ENCODE data around the gene ANKRD42.

Gene ANKRD42

DNA sequence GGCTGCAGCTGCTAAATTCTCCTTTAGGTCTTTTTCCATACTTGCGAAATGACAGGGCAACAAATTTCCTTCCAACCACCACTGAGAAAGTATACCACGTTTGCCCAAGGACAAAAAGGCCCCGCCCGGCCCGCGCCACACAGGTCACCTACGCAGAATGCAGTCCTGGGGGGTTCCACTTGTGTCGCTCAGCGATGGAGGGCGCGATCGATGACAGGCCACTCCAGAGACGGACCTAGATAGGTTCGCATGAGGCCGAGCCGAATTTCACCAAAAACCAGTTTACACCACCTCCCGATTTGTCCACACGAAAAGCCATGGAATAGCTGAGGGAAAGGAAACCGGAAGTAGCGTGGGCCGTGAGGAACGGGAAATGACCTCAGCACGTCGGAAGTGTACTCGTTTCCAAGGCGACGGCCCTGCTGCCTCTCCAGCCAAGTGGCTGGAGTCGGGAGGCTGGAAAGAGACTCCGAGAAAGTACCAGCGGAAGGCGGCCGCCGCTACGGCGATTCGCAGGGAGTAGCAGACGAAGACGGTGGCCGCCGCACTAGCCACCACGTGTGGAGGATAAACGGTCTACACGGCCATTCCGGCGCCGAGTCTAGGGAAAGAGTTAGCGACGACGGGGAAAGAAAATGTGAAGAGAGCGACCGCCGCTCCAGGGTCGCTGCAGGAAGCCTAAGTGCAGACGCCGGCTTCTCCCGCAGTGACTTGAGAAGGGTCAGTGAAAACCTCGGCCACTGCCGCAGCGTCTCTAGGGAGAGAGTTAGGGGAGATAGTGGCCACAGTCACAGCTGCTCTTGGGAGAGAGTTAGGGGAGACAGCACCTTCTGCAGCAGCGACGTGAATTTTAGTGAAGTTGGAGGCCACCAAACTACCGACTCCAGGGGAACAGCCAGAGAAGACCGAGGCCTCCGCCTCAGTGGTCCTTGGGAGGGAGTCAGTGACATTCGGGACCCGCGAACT is at the start of gene ANKRD42:
TSS of gene ANKRD42 (plus strand) at position 398 of the 966 bp plus-strand sequence. CDS start 959 bp downstream, outside the sequence.
- DNase-seq, result peak; percentile 60

DNA sequence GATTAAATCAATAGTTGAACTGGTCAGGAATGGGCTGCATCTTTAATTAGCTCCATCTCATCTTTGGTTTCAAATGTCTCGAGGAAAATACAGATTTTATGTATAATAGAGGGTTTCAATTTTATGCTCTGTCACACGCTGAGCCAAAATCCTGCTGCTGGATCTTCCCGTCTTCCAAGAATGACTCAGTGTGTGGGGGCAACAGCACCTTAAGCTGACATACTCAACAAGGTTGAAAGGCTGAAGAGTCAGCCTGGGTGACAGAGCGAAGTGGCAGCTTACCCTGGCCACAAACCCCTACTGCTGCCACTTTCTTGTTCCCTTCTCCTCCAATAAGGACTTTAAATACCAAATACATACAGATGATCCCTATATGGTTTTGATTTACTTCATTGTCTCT is 45.6 kb upstream of the ANKRD42 start:
- no peak for DNase-seq

- DNase-seq, result no peak
Measured at GRCh38 chr11:83150450-83150849, 43.1 kb upstream of the ANKRD42 start.

DNA sequence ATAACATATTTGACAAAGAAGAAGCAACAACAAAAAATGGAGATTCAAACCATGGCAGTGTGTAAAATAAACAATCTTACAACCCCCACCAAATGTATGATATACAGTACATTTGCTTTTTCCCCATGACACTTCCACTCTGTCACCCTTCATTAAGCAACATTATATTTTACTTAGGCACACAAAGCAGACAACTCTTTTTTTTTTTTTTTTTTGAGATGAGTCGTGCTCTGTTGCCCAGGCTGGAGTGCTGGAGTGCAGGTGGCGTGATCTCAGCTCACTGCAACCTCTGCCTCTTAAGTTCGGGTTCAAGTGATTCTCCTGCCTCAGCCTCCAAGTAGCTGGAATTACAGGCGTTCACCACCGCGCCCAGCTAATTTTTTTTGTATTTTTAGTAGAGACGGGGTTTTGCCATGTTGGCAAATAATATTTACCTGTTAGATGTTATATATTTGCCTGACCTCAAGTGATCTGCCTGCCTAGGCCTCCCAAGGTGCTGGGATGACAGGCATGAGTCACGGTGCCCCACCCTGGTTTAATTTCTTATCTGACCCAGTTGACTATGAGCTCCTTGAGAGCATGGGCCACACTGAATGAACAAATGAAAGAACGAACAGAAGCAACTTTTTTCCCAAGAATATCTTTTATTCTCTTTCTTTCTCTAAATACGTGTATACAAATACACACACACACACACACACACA is 42.1 kb upstream of the ANKRD42 start:
- no peak for DNase-seq

GRCh38 chr11:83152264-83152663 is 41.2 kb upstream of the ANKRD42 start:
- no peak for DNase-seq

GRCh38 chr11:83153764-83154163 is 39.7 kb upstream of the ANKRD42 start:
- DNase-seq, result no peak

DNA sequence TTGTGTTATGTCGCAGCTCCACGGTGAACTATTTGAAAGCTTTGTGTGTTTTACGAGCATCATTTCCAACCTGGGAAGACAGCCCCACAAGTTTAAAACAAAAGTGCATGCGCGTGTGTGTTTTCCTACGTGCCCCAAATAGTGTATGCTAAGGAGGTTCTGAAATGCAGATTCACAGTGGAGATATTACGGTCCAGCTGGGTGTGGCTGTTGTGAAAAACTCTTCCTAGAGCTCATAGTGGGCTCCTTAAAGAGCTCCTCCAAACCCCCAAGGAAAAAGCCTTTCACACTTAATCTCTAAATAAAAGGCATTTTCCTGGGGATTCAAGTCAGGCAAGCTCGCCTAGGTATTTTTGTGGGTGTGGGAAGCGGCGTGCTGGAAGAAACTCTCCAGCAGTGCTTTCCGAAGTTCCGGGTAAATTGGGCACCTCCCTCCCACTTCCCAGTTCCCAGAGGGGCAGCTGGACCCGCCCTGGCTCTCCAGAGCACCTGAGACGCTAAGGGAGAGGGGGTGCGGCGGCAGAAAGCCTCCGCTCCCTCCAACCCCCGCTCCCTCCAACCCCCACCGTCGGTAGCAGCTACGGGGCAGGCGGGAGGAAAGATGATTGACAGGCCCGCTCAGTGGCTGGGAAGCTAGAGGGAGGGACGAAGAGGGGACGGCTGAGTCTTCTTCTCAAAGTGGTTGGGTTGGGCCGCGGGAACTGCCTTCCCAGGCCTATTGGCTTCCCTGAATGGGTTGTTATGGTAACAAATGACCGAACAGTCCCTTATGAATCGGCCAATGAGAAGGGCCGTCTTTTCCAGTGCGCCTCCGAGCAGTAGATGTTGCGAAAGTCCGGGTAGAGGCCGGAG is 37.1 kb upstream of the ANKRD42 start:
- DNase-seq, result peak; percentile 95

DNA sequence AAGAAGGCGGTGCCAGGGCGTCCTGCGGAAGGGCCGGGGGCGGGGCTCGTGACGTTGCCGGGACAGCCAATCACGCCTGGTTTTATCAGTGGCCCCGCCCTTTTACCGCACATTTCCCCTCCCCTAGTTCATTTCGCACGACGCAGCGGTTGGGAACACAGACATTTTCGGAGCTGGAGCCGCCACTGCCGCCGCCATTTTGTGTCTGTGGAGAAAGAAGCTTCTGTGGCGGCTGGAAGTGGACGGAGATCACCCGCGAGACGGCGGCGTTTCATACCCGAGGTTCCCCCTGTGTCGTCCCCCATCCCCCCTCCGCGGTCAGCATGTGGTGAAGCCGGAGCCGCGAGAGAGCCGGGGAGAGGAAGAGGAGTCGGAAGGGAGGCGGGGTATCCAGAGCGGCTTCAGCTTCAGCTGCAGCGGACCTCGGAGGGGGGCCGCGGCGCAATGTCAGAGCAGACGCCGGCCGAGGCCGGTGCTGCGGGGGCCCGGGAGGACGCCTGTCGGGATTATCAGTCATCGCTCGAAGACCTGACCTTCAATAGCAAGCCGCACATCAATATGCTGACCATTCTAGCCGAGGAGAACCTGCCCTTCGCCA is 36.4 kb upstream of the ANKRD42 start, which contains the start of gene PCF11:
TSS of gene PCF11 (plus strand) at position 136 of the 598 bp plus-strand sequence. CDS start at position 445, 309 bp downstream.
- DNase-seq, result no peak

- no peak for DNase-seq
Measured at GRCh38 chr11:83157594-83158356, 35.7 kb upstream of the ANKRD42 start.

DNA sequence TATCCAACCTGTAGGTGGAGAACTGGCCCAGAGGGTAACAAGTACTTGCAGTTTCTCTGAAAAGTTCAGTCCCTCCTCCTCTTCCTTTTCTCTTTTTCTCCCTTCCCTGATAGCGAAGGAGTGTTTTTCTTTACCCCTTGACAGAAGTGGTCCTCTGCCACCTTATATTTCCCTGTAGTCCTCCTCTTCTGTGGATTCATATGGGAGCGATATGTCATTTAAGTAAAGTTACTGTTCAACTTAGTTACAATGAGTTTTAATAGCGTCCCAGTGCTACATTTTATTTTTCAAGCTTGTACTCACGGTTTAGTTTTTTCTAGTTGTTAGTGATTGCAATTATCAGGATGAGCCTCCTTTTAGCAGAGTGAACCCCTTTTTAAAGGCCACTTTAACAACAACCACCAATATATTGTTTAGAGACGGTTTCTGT is 35.1 kb upstream of the ANKRD42 start:
- no peak for DNase-seq

GRCh38 chr11:83158965-83159901 is 34.3 kb upstream of the ANKRD42 start:
- no peak for DNase-seq

DNA sequence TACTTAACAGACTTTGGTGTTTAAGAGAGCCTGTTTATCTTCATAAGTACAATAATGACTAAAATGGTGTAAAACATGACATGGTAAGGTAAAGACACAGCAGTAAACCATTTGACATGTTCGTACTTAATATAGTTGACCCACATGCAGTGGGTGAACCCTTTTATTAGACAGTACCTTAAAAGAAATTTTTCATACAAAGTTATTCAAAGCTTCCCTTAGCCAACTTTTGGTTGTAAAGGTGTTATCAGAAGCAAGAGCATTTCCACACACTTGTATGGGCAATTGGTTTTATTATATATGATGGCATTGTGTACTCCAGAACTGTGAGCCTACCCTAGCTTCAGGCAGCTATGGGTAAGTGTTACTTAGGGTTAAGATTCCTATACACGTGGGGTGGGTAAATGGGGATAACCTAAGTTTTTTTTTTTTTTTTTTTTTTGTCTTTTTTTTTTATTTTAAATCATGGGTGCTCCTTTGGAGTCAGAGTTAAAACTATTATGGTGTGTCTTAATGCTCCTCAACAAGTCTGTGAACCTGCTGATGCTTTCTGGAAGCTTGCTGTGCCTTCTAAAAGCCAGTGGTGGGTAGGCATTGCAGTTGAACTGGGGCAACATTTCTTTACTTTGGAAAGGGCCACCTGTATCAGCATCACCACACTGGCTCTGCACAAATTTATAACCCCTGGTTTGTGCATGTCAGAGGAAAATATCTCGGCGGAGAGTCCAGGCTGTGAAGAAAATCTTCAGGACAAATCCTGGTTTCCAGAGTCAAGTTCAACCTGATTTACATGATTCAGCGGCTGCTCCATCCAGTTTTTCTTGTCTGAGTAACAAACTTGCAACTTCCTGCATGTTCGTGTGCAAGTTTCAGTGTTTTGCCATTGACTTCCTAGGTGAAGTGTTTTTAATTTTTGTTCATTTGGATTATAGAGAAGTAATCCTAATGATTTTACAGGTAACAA is 33.3 kb upstream of the ANKRD42 start:
- DNase-seq, result no peak

DNA sequence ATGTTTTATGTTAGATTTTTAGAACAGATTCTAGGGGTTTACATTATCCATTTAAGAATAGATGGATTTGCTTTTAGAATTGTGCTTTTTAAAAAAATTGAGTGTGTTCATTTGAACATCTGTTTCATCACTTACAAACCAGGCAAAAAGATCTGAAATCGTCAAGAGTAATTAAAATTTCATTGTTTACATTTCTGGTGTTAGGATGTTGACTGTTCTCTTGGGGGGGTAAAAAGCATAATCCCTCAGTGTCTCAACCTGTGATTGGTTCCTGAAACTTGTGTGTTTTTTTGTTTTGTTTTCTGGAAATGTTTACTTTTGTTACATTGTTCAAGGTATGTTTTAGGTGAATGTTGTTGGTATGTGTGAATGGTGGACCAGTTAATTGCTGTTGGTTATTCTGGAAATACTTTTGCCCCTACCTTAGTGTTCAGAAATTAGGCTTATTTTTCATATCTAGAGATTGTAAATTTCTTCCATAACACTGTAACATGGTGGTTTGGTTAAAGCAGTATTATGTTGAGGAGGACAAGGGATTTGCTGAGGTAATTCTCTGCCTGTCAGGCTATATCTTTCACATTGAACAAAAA is 31.8 kb upstream of the ANKRD42 start:
- no peak for DNase-seq

GRCh38 chr11:83162377-83162776 is 31.1 kb upstream of the ANKRD42 start:
- no peak for DNase-seq

DNA sequence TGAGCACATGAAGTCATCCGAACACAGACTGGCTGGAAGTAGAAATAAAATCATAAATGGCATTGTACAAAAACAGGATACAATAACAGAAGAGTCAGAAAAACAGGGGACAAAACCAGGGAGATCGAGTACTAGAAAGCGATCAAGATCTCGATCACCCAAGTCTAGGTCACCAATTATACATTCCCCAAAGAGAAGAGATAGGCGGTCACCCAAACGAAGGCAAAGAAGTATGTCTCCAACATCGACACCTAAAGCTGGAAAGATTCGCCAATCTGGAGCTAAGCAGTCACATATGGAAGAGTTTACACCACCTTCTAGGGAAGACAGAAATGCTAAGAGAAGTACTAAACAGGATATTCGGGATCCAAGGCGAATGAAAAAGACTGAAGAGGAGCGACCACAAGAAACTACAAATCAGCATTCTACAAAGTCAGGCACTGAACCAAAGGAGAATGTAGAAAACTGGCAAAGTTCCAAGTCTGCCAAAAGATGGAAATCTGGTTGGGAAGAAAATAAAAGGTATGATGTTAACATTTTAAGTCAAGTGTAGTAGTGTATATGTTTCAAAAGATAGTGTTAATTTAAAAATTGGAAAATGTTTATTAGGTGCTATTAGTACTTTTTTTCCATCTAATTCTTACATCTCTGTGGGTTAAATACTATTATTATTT is 27.2 kb upstream of the ANKRD42 start:
- no peak for DNase-seq

- no peak for DNase-seq
Measured at GRCh38 chr11:83168756-83169155, 24.8 kb upstream of the ANKRD42 start.

- no peak for DNase-seq
Measured at GRCh38 chr11:83170865-83171264, 22.6 kb upstream of the ANKRD42 start.

GRCh38 chr11:83172551-83172950 is 21.0 kb upstream of the ANKRD42 start:
- DNase-seq, result no peak
